ENCODE results near the gene IL4R. TPM values are rescaled to one million over a fixed set of nuclear protein-coding genes. Genes with fewer than 3 reads are reported as not detected.
"Not testable (repeated sequence)": the region's sequence is repeated elsewhere in the genome, so short reads cannot be mapped to it uniquely, and the experiment has no call there.

Gene IL4R
- total RNA-seq, 1 donor from 2014 or later: 14.0 TPM

GRCh38 chr16:27405546-27406451, 92.0 kb downstream of the IL4R start:
- no peak for DNase-seq

GRCh38 chr16:27406511-27407128, 92.8 kb downstream of the IL4R start:
- no peak for DNase-seq

GRCh38 chr16:27407133-27407532, 93.4 kb downstream of the IL4R start:
- DNase-seq: no peak

- DNase-seq: no peak
Measured at GRCh38 chr16:27408012-27408601, 94.3 kb downstream of the IL4R start.

GRCh38 chr16:27408602-27409031, 94.8 kb downstream of the IL4R start:
- no peak for DNase-seq

- DNase-seq: not testable (repeated sequence)
Measured at GRCh38 chr16:27409958-27410357, 96.2 kb downstream of the IL4R start.

- DNase-seq: no peak
Measured at GRCh38 chr16:27410761-27411160, 97.0 kb downstream of the IL4R start.

- no peak for DNase-seq
Measured at GRCh38 chr16:27413956-27414355, 100.2 kb downstream of the IL4R start.

Other genes starting within 250 kb of the IL4R start
- not detected for gene C16orf82, start 247.0 kb upstream of the IL4R start, total RNA-seq
- 1.7 TPM for gene KDM8, start 110.4 kb upstream of the IL4R start, total RNA-seq
- gene NSMCE1, start 45.2 kb upstream of the IL4R start, total RNA-seq: 33.7 TPM
- 0.39 TPM for gene IL21R, start 88.2 kb downstream of the IL4R start, total RNA-seq
- 69.0 TPM for gene GTF3C1, start 235.9 kb downstream of the IL4R start, total RNA-seq
- 15.1 TPM for gene KATNIP, start 236.2 kb downstream of the IL4R start, total RNA-seq